PC-3 (cell line): Measurements from ENCODE around the gene SPINDOC.
"Not testable (repeated sequence)": the region's sequence is repeated elsewhere in the genome, so short reads cannot be mapped to it uniquely, and the experiment has no call there.

ENCODE experiments used
- CTCF ChIP-seq: fragments of 300-600 bp; sonication (generic); conservative IDR thresholded peaks from 2 replicates; pipeline ENCODE4 v1.5.1; 2017; ENCODE audit warnings: antibody characterized with exemption, low read depth, mild to moderate bottlenecking, low read length
- EZH2 ChIP-seq: fragments of 300-600 bp; sonication (generic); IDR thresholded peaks from one replicate; pipeline ENCODE4 v1.6.1; 2017; ENCODE audit warnings: antibody characterized with exemption, mild to moderate bottlenecking, low read length; ENCODE audit not compliant: unreplicated experiment
- EZH2phosphoT487 ChIP-seq: fragments of 300-600 bp; sonication (generic); IDR thresholded peaks from 2 replicates; pipeline ENCODE4 v1.6.1; 2018; ENCODE audit warnings: mild to moderate bottlenecking, antibody characterized with exemption, low read length, borderline replicate concordance

GRCh38 chr11:63863620-63864019 is 50.4 kb downstream of the SPINDOC start:
- TF ChIP-seq CTCF, EZH2phosphoT487, EZH2: not testable (repeated sequence)
